ENCODE results near the gene PRPF40A.

GRCh38 chr2:152766928-152767327, 49.7 kb upstream of the PRPF40A start:
- TF ChIP-seq CTCF (IDR thresholded peaks at IDR 0.05) (no peak), POLR2A (IDR thresholded peaks at IDR 0.05) (no peak), POLR2AphosphoS5 (IDR thresholded peaks at IDR 0.05) (no peak)
